ENCODE results near the gene HOXA2. TPM values are rescaled to one million over a fixed set of nuclear protein-coding genes. Genes with fewer than 3 reads are reported as not detected.

Gene HOXA2
- total and polyA plus RNA-seq, 2 of the 13 experiments (the other 11 are each of a cell fraction or from before 2014, with no cell fraction given) = 0.22 to 0.29 TPM

- no peak for TF ChIP-seq MLXIP (CRISPR knock-in tag; IDR thresholded peaks at IDR 0.05; ENCODE audit: borderline replicate concordance)
- TF ChIP-seq IKZF1 (IDR thresholded peaks at IDR 0.05) = no peak
- TF ChIP-seq CEBPB (IDR thresholded peaks at IDR 0.05; ENCODE audit: borderline replicate concordance, low read depth, low read length) = no peak
- TF ChIP-seq MIER2 (CRISPR knock-in tag; IDR thresholded peaks at IDR 0.05) = no peak
- TF ChIP-seq ZNF567 (CRISPR knock-in tag; IDR thresholded peaks at IDR 0.05; ENCODE audit: borderline replicate concordance) = no peak
- TF ChIP-seq, protein P1, sequence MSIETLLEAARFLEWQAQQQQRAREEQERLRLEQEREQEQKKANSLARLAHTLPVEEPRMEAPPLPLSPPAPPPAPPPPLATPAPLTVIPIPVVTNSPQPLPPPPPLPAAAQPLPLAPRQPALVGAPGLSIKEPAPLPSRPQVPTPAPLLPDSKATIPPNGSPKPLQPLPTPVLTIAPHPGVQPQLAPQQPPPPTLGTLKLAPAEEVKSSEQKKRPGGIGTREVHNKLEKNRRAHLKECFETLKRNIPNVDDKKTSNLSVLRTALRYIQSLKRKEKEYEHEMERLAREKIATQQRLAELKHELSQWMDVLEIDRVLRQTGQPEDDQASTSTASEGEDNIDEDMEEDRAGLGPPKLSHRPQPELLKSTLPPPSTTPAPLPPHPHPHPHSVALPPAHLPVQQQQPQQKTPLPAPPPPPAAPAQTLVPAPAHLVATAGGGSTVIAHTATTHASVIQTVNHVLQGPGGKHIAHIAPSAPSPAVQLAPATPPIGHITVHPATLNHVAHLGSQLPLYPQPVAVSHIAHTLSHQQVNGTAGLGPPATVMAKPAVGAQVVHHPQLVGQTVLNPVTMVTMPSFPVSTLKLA (IDR thresholded peaks at IDR 0.05) = no peak
Measured at GRCh38 chr7:27147199-27148030, 44.9 kb upstream of the HOXA2 start, which contains the start of gene HOXA6 (continued).

DNA sequence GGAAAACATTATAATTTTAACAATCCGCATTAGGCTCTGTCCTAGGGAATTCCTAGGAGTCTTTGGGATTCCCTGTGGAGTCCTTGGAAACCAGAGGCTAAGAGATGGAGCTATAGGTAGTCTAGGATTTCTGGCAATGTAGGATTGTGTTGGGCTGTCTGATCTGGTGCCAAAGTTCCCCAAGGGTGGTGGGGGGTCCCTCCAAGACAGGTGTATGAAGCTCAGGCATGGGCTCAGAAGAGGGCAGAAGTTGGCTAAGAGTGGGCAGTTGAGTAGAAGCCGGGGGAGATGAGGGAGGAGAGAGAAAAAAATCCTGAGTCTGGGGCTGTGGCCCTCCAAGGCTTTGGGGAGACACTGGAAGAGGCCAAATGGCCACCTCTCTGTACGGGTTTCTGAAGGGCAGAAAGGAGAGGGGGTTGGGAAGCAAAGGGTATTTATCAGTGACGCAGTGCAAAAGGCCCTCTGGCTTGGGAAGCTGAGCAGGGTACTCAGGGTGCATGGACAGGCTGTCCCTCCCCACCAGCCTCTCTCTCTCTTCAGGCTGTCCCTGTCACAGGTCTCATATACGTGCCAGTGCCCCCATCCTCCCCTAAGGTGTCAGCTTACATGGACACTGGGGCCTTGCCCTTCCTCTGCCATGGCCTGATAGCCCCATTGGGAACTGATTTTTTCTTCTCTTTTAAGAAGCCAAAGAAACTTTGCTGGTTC is 44.2 kb upstream of the HOXA2 start:
- POLR2A ChIA-PET = no interaction called here
- no peak for FAIRE-seq
- Histone ChIP-seq H4K20me1 (ENCODE audit: insufficient read depth, low read length) (no peaks in the 10 kb centered on the region), H3K27me3 (ENCODE audit: control insufficient read depth in 1 of 2, insufficient read depth in 2 of 2, low read length in 2 of 2) (peaks cover 0 to 6% of the 10 kb centered on the region in 2 experiments; a peak in 1 of 5 replicates), H3K36me3 (replicated peaks in 1 of 2; ENCODE audit: control insufficient read depth in 1 of 2, insufficient read depth in 2 of 2, low read length in 2 of 2) (no peaks in the 10 kb centered on the region; a peak in 2 of 5 replicates), H3K9ac (ENCODE audit: insufficient read depth, low read depth, low read length) (no peak overlapping the region), H3K4me3 (replicated peaks in 1 of 3; ENCODE audit: insufficient read depth in 1 of 3, low read depth in 2 of 3, low read length in 3 of 3) (no peak overlapping the region), H3K27ac (ENCODE audit: extremely low read length, insufficient read depth, low read length) (no peak overlapping the region), H3K4me1 (ENCODE audit: insufficient read depth, low read length) (peaks cover 30% of the 10 kb centered on the region), H3K4me2 (ENCODE audit: low read depth, low read length) (no peak overlapping the region), H3K9me3 (ENCODE audit: low read length) (no peaks in the 10 kb centered on the region), H3K79me2 (ENCODE audit: insufficient read depth, low read length) (peaks cover 5% of the 10 kb centered on the region), H2AFZ (ENCODE audit: low read length) (no peak overlapping the region)
- DNase-seq (ENCODE audit: low spot score) = no peak
- 96% methylated on average over 5 of the region's 5 CpGs for WGBS (ENCODE audit: low lambda C conversion rate)
- CTCF ChIA-PET (ENCODE audit: low intra/inter-chr PET ratio, low total read pairs) = no interaction called here
- in situ Hi-C loops (cut with HindIII; ENCODE audit: extremely low pct_ligation_motif_present, low pct_unique_long_range_greater_than_20kb) (no loop called here), intact Hi-C loops (cut with micrococcal nuclease; ENCODE audit: unreplicated experiment) (no loop called here)
- no peak for ATAC-seq
- no TSS peak for BruUV-seq (replicated peaks)
- TF ChIP-seq ZNF496 (CRISPR knock-in tag; IDR thresholded peaks at IDR 0.05; ENCODE audit: insufficient replicate concordance) = no peak
- TF ChIP-seq CREB3 (CRISPR knock-in tag; IDR thresholded peaks at IDR 0.05) = no peak
- TF ChIP-seq MTF2 (CRISPR knock-in tag; IDR thresholded peaks at IDR 0.05; ENCODE audit: borderline replicate concordance) = no peak
- TF ChIP-seq ZNF558 (CRISPR knock-in tag; IDR thresholded peaks at IDR 0.05; ENCODE audit: borderline replicate concordance) = no peak
- no peak for TF ChIP-seq TBP (CRISPR knock-in tag; IDR thresholded peaks at IDR 0.05)
- no peak for TF ChIP-seq MED8 (CRISPR knock-in tag; IDR thresholded peaks at IDR 0.05; ENCODE audit: insufficient replicate concordance)
- no peak for TF ChIP-seq ZNF792 (CRISPR knock-in tag; IDR thresholded peaks at IDR 0.05)
- TF ChIP-seq, protein P2, sequence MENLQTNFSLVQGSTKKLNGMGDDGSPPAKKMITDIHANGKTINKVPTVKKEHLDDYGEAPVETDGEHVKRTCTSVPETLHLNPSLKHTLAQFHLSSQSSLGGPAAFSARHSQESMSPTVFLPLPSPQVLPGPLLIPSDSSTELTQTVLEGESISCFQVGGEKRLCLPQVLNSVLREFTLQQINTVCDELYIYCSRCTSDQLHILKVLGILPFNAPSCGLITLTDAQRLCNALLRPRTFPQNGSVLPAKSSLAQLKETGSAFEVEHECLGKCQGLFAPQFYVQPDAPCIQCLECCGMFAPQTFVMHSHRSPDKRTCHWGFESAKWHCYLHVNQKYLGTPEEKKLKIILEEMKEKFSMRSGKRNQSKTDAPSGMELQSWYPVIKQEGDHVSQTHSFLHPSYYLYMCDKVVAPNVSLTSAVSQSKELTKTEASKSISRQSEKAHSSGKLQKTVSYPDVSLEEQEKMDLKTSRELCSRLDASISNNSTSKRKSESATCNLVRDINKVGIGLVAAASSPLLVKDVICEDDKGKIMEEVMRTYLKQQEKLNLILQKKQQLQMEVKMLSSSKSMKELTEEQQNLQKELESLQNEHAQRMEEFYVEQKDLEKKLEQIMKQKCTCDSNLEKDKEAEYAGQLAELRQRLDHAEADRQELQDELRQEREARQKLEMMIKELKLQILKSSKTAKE (CRISPR knock-in tag; IDR thresholded peaks at IDR 0.05; ENCODE audit: borderline replicate concordance) = no peak

Data from HepG2 (cell line).